H1 (cell line): ENCODE results near the gene TRUB1. TPM values are rescaled to one million over a fixed set of nuclear protein-coding genes. Genes with fewer than 3 reads are reported as not detected.
A peak's percentile ranks its signal among the peaks of the same experiment; 100 is the strongest.

Source experiments
- CTCF ChIA-PET: fragments of 300-600 bp; sonication (Branson Sonifier 250); formaldehyde crosslinking; loops from one replicate; lab custom pipeline; 2021; ENCODE audit not compliant: partially characterized antibody; lab: Charles Lee
- POLR2A ChIA-PET: fragments of 300-600 bp; sonication (Branson Sonifier 250); formaldehyde crosslinking; loops from one replicate; lab custom pipeline; 2021; ENCODE audit warnings: inconsistent platforms; ENCODE audit not compliant: partially characterized antibody; lab: Charles Lee
- DNase-seq, 2 experiments: peaks; one replicate each; pipeline versions ENCODE4 v3.0.0 to v3.0.0-alpha.2; 2010 to 2022; ENCODE audit warnings: low spot score in 2 of 2, low read depth in 1 of 2, mixed read lengths in 1 of 2
- FAIRE-seq: peaks from 2 replicates; lab custom pipeline; 2011; peaks lifted over from hg19 to GRCh38; lab: Jason Lieb, UNC
- H2AFZ ChIP-seq: 2 replicates; pipeline ENCODE4 v1.8.1; 2012; ENCODE audit warnings: low read length, inconsistent platforms
- H2AK5ac ChIP-seq: 2 replicates; pipeline ENCODE4 v1.6.1; 2013; ENCODE audit warnings: low read depth, low read length
- H2BK120ac ChIP-seq: replicated peaks from 2 replicates; pipeline ENCODE3; 2013; ENCODE audit warnings: low read depth, low read length, inconsistent platforms
- H2BK12ac ChIP-seq: 2 replicates; pipeline ENCODE4 v1.6.1; 2013; ENCODE audit warnings: low read depth, low read length
- H2BK15ac ChIP-seq: 2 replicates; pipeline ENCODE4 v1.6.1; 2013; ENCODE audit warnings: low read length
- H2BK20ac ChIP-seq: 2 replicates; pipeline ENCODE4 v1.6.1; 2013; ENCODE audit warnings: low read length
- H2BK5ac ChIP-seq: 2 replicates; pipeline ENCODE4 v1.6.1; 2013; ENCODE audit warnings: low read depth, low read length
- H3K14ac ChIP-seq: 2 replicates; pipeline ENCODE4 v1.6.1; 2013; ENCODE audit warnings: inconsistent platforms; ENCODE audit not compliant: insufficient read length
- H3K18ac ChIP-seq: 2 replicates; pipeline ENCODE4 v1.6.1; 2013; ENCODE audit warnings: low read length; ENCODE audit errors: extremely low read depth
- H3K23ac ChIP-seq: 2 replicates; pipeline ENCODE4 v1.6.1; 2013; ENCODE audit warnings: inconsistent platforms; ENCODE audit not compliant: insufficient read length
- H3K23me2 ChIP-seq: 2 replicates; pipeline ENCODE4 v1.6.1; 2013; ENCODE audit warnings: low read depth, low read length
- H3K27ac ChIP-seq: 2 replicates; pipeline ENCODE4 v1.6.1; 2011; ENCODE audit warnings: low read depth, low read length, inconsistent platforms
- H3K27me3 ChIP-seq, 4 experiments: replicated peaks in 1 of 4; 1 replicate in 1 of 4; 2 replicates in 3 of 4; pipeline versions ENCODE4 v1.6.1 to v1.8.1; 2011 to 2013; ENCODE audit warnings: low read length in 3 of 4, mild to moderate bottlenecking in 3 of 4, inconsistent platforms in 2 of 4, mixed read lengths in 2 of 4, moderate library complexity in 1 of 4; ENCODE audit not compliant: control insufficient read depth in 3 of 4, insufficient read depth in 3 of 4; ENCODE audit errors: extremely low read depth in 1 of 4
- H3K36me3 ChIP-seq, 4 experiments: 2 replicates each; pipeline versions ENCODE4 v1.6.1 to v1.8.1; 2011 to 2013; ENCODE audit warnings: mild to moderate bottlenecking in 4 of 4, low read length in 3 of 4, moderate library complexity in 2 of 4, control low read depth in 1 of 4, inconsistent platforms in 1 of 4; ENCODE audit not compliant: insufficient read depth in 4 of 4, control insufficient read depth in 2 of 4
- H3K4ac ChIP-seq: replicated peaks from 2 replicates; pipeline ENCODE3; 2013; ENCODE audit warnings: low read length, low read depth, mixed read lengths, inconsistent platforms; ENCODE audit not compliant: insufficient read length
- H3K4me1 ChIP-seq, 4 experiments: replicated peaks in 1 of 4; 1 replicate in 1 of 4; 2 replicates in 3 of 4; pipeline versions ENCODE4 v1.6.1 to v1.8.1; 2011 to 2013; ENCODE audit warnings: low read length in 3 of 4, inconsistent platforms in 2 of 4, mixed read lengths in 1 of 4; ENCODE audit not compliant: insufficient read depth in 4 of 4, control insufficient read depth in 3 of 4
- H3K4me2 ChIP-seq, 2 experiments: 2 replicates each; pipeline versions ENCODE4 v1.6.1 to v1.8.1; 2011 to 2013; ENCODE audit warnings: low read depth in 2 of 2, low read length in 2 of 2, control low read depth in 1 of 2, inconsistent platforms in 1 of 2, mild to moderate bottlenecking in 1 of 2; ENCODE audit not compliant: insufficient read depth in 1 of 2
- H3K4me3 ChIP-seq, 4 experiments: fragments of 200-600, 300-600 bp in 1 of 4; sonication (generic), shearing (Covaris generic), sonication (Bioruptor Twin) in 1 of 4; 2 replicates each; pipeline versions ENCODE4 v1.5.1 to v1.8.1; 2011 to 2016; ENCODE audit warnings: low read length in 4 of 4, low read depth in 3 of 4, control low read depth in 2 of 4, inconsistent platforms in 2 of 4, mild to moderate bottlenecking in 2 of 4, mixed read lengths in 1 of 4, moderate library complexity in 1 of 4; ENCODE audit not compliant: insufficient read depth in 2 of 4; ENCODE audit errors: extremely low read depth in 1 of 4
- H3K56ac ChIP-seq: replicated peaks from 2 replicates; pipeline ENCODE3; 2013; ENCODE audit warnings: low read depth, mild to moderate bottlenecking, mixed read lengths, low read length, inconsistent platforms; ENCODE audit not compliant: insufficient read length
- H3K79me1 ChIP-seq: 2 replicates; pipeline ENCODE4 v1.6.1; 2013; ENCODE audit warnings: low read depth, low read length, control low read depth
- H3K79me2 ChIP-seq, 2 experiments: 2 replicates each; pipeline versions ENCODE4 v1.6.1 to v1.8.1; 2012 to 2013; ENCODE audit warnings: low read length in 2 of 2, mild to moderate bottlenecking in 2 of 2, inconsistent platforms in 1 of 2; ENCODE audit not compliant: insufficient read depth in 2 of 2, control insufficient read depth in 1 of 2
- H3K9ac ChIP-seq, 4 experiments: replicated peaks in 1 of 4; 1 replicate in 1 of 4; 2 replicates in 3 of 4; pipeline versions ENCODE4 v1.6.1 to v1.8.1; 2011 to 2013; ENCODE audit warnings: low read depth in 3 of 4, low read length in 3 of 4, control low read depth in 2 of 4, mild to moderate bottlenecking in 2 of 4, moderate library complexity in 2 of 4, inconsistent platforms in 1 of 4; ENCODE audit errors: extremely low read depth in 1 of 4
- H3K9me3 ChIP-seq, 2 experiments: 2 replicates each; pipeline versions ENCODE4 v1.6.1 to v1.8.1; 2012 to 2013; ENCODE audit warnings: mild to moderate bottlenecking in 2 of 2, moderate library complexity in 2 of 2, control low read depth in 1 of 2, inconsistent platforms in 1 of 2, low read depth in 1 of 2, low read length in 1 of 2, mixed read lengths in 1 of 2; ENCODE audit not compliant: insufficient read depth in 2 of 2
- H4K20me1 ChIP-seq, 2 experiments: replicated peaks in 1 of 2; 2 replicates each; pipeline versions ENCODE3 to v1.8.1; 2011 to 2013; ENCODE audit warnings: inconsistent platforms in 2 of 2, low read length in 2 of 2, mild to moderate bottlenecking in 1 of 2; ENCODE audit not compliant: insufficient read depth in 2 of 2, control insufficient read depth in 1 of 2
- H4K5ac ChIP-seq: 2 replicates; pipeline ENCODE4 v1.6.1; 2013; ENCODE audit warnings: low read length, low read depth, mixed read lengths, inconsistent platforms; ENCODE audit not compliant: insufficient read length
- H4K8ac ChIP-seq: 2 replicates; pipeline ENCODE4 v1.8.0; 2013; ENCODE audit warnings: mild to moderate bottlenecking, moderate library complexity, low read length, inconsistent platforms; ENCODE audit not compliant: insufficient read depth; ENCODE audit errors: extremely low read depth
- H4K91ac ChIP-seq: replicated peaks from 2 replicates; pipeline ENCODE3; 2013; ENCODE audit warnings: low read length, mixed read lengths, inconsistent platforms; ENCODE audit not compliant: insufficient read length
- HDAC6 ChIP-seq: IDR thresholded peaks from one replicate; pipeline ENCODE4 v1.7.1; 2012; ENCODE audit warnings: low read depth, mild to moderate bottlenecking, inconsistent platforms, low read length, moderate library complexity
- NANOG ChIP-seq: IDR thresholded peaks from 2 replicates; pipeline ENCODE4 v1.6.1; 2011; ENCODE audit warnings: low read length, low read depth, mild to moderate bottlenecking, inconsistent platforms; ENCODE audit not compliant: insufficient read depth, poor library complexity, severe bottlenecking
- TAF1 ChIP-seq: IDR thresholded peaks from 2 replicates; pipeline ENCODE4 v1.6.1; 2011; ENCODE audit warnings: mild to moderate bottlenecking, low read depth, low read length
- TBP ChIP-seq: IDR thresholded peaks from 2 replicates; pipeline ENCODE4 v1.6.1; 2011; ENCODE audit warnings: low read depth, low read length, improper control_type of control experiment
- TCF12 ChIP-seq: IDR thresholded peaks from 2 replicates; pipeline ENCODE4 v1.6.1; 2011; ENCODE audit warnings: low read depth, mild to moderate bottlenecking, low read length
- TEAD4 ChIP-seq: IDR thresholded peaks from 2 replicates; pipeline ENCODE4 v1.6.1; 2012; ENCODE audit warnings: low read depth, low read length, inconsistent platforms, mixed read lengths
- WGBS, 2 experiments: shearing (Covaris generic) in 1 of 2; methylation state at CpG; one replicate each; pipeline versions ENCODE4 v1.1.6 to v1.1.7; 2013 to 2015; ENCODE audit warnings: low lambda C conversion rate in 2 of 2, mixed read lengths in 2 of 2, inconsistent platforms in 1 of 2, low coverage in 1 of 2, missing lambda C conversion rate in 1 of 2; ENCODE audit not compliant: insufficient replicate concordance in 2 of 2, insufficient coverage in 1 of 2, insufficient read length in 1 of 2; ENCODE audit errors: extremely low coverage in 1 of 2, missing lambda C conversion rate in 1 of 2; 5-methylcytosine and 5-hydroxymethylcytosine counted together
- polyA plus RNA-seq, 7 experiments: library from polyadenylated mRNA; depleted of rRNA in 3 of 7; stranded (reverse) in 5 of 7; unstranded in 2 of 7; fragments of >200 nt in 5 of 7; fragments of 200-250 nt in 2 of 7; gene quantifications; 1 replicate in 5 of 7; 2 replicates in 1 of 7; 4 replicates in 1 of 7; pipeline versions ENCODE4 v1.2.1 to v1.2.3, GENCODE V29; 2011 to 2013; ENCODE audit warnings: missing spikeins in 2 of 7, mixed read lengths in 2 of 7
- total RNA-seq: library from RNA; stranded (reverse); fragmentation: NEBNext Ultra II Directional; extraction: Animal tissue kit (Norgen Biotek cat#: 25700); gene quantifications from 2 replicates; pipeline ENCODE4 v1.2.1, GENCODE V29; 2021

The TRUB1 gene
- total and polyA plus RNA-seq, 2 of the 8 experiments (the other 6 are each of a cell fraction or from before 2014, with no cell fraction given), result 6.3 to 22.2 TPM

DNA sequence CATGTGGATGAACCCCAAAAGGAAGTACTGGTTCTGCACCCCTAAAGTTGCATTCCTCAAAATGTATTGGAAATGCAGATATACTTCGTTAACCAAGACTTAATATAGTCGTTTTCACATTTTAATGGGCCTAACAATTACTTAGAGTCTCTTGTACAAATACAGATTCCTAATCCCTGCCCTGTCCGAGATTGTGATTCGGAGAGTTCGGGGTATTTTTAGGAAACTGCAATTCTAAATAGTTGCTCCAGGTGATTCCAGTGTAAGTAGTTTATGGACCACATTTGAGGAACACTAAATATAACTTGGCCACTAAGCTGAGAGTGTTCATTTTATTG is 830 bp downstream of the TRUB1 start:
- ChIA-PET CTCF (interaction anchor here (0.9 to 2.7 kb wide), 4 partner anchors 10 to 64 kb away, joined by 3 to 14 read pairs (median 10); no protein-coding TSS in a partner anchor), POLR2A (interaction anchor here (0.6 to 2.2 kb wide), 14 partner anchors 9 to 117 kb away, joined by 3 to 15 read pairs (median 4); partner anchors contain the start of gene FHIP2A)
- H2BK20ac ChIP-seq, result no peak overlapping the region
- peak overlapping the region; percentile 96; the same call in 1 of the 2 replicates for H3K27ac ChIP-seq
- H3K4me3 ChIP-seq, result peak overlapping the region; percentile 80 to 100 (median 94)
- no peak overlapping the region for H4K8ac ChIP-seq
- no peak overlapping the region for H3K18ac ChIP-seq
- no peak for TF ChIP-seq TEAD4
- no peak for TF ChIP-seq NANOG
- TF ChIP-seq TBP, result no peak
- no peak for TF ChIP-seq TCF12
- no peak for TF ChIP-seq TAF1
- TF ChIP-seq HDAC6, result no peak
- peak overlapping the region; percentile 87; the same call in 1 of the 2 replicates for H2AFZ ChIP-seq
- H4K91ac ChIP-seq, result no peak overlapping the region
- H4K20me1 ChIP-seq, result peaks cover 0 to 4% of the 10 kb centered on the region in 2 experiments
- no peak overlapping the region for H3K14ac ChIP-seq
- H3K27me3 ChIP-seq, result no peaks in the 10 kb centered on the region
- FAIRE-seq, result no peak
- H3K36me3 ChIP-seq, result peaks cover 6 to 22% (median 11%) of the 10 kb centered on the region in 4 experiments; a peak in 6 of 8 replicates
- H2BK15ac ChIP-seq, result no peak overlapping the region
- H3K4me2 ChIP-seq, result peak overlapping the region; percentile 54 to 70
- no peaks in the 10 kb centered on the region; a peak in 3 of 7 replicates for H3K4me1 ChIP-seq
- H2BK5ac ChIP-seq, result no peak overlapping the region
- H3K79me2 ChIP-seq, result peaks cover 7 to 40% of the 10 kb centered on the region in 2 experiments; a peak in 3 of 4 replicates
- 0 out of 2 replicates have a peak overlapping the region, but pooled peaks have one; percentile 61 for H2BK12ac ChIP-seq
- no peak overlapping the region for H3K23ac ChIP-seq
- H3K9ac ChIP-seq, result peak overlapping the region in 3 of 4 experiments; percentile 96 to 98 (median 98); a peak in 6 of 7 replicates
- H2AK5ac ChIP-seq, result no peak overlapping the region
- no peak overlapping the region for H3K4ac ChIP-seq
- no peak for DNase-seq
- H3K56ac ChIP-seq, result no peak overlapping the region
- no peak overlapping the region for H2BK120ac ChIP-seq
- no peaks in the 10 kb centered on the region; the same call in 1 of the 2 replicates for H3K79me1 ChIP-seq
- WGBS, 2 experiments, result 47% methylated on average over 5 of the region's 5 CpGs; no CpG with 5 or more reads in 1 of the 2 experiments
- H4K5ac ChIP-seq, result no peak overlapping the region
- no peaks in the 10 kb centered on the region for H3K9me3 ChIP-seq
- H3K23me2 ChIP-seq, result no peaks in the 10 kb centered on the region
